Activated T-cell treated with anti-CD3 and anti-CD28 coated beads, Interleukin-2, amount 50 U/mL, for 4 hours (primary cell): Measurements from ENCODE around the gene DCAF15. TPM values are rescaled to one million over a fixed set of nuclear protein-coding genes. Genes with fewer than 3 reads are reported as not detected.

Experiments
- ATAC-seq, 2 donors: fragments of 200-7000 bp; cut with Tn5 transposase; one replicate each; pipeline ENCODE4 v1.10.0; 2021
- DNase-seq: peaks from one replicate; pipeline ENCODE4 v3.0.0-alpha.2; 2020
- H3K27me3 Mint-ChIP-seq: one replicate; pipeline ENCODE4 v1.8.0; 2021; ENCODE audit warnings: low read depth, mixed read lengths
- H3K36me3 Mint-ChIP-seq: one replicate; pipeline ENCODE4 v1.8.0; 2022; ENCODE audit warnings: mixed read lengths; ENCODE audit not compliant: insufficient read depth
- H3K4me1 Mint-ChIP-seq: one replicate; pipeline ENCODE4 v1.8.0; 2021; ENCODE audit warnings: low read depth, mixed read lengths
- H3K4me3 Mint-ChIP-seq: one replicate; pipeline ENCODE4 v1.8.0; 2021; ENCODE audit warnings: mild to moderate bottlenecking, moderate library complexity, mixed read lengths
- H3K9me3 Mint-ChIP-seq: one replicate; pipeline ENCODE4 v1.8.0; 2021; ENCODE audit warnings: mixed read lengths
- total RNA-seq, 3 donors: library from RNA; stranded (reverse); gene quantifications; one replicate each; pipeline ENCODE4 v1.2.1, GENCODE V29; 2021

The DCAF15 gene
- total RNA-seq, 3 donors from 2014 or later, result 65.2 to 75.4 (median 66.2) TPM

- DNase-seq, result no peak
- H3K36me3 Mint-ChIP-seq, result no peaks in the 10 kb centered on the region
- H3K9me3 Mint-ChIP-seq, result no peaks in the 10 kb centered on the region
- H3K27me3 Mint-ChIP-seq, result no peaks in the 10 kb centered on the region
- peaks cover 48% of the 10 kb centered on the region for H3K4me1 Mint-ChIP-seq
- no peak overlapping the region for H3K4me3 Mint-ChIP-seq
- no peak for ATAC-seq
Observed at GRCh38 chr19:13981988-13982501, 29.7 kb downstream of the DCAF15 start.

GRCh38 chr19:13982773-13983172 is 30.5 kb downstream of the DCAF15 start:
- ATAC-seq (no peak), DNase-seq (no peak)
- no peak overlapping the region for H3K4me3 Mint-ChIP-seq
- H3K36me3 Mint-ChIP-seq, result no peaks in the 10 kb centered on the region
- H3K9me3 Mint-ChIP-seq, result no peaks in the 10 kb centered on the region
- no peaks in the 10 kb centered on the region for H3K27me3 Mint-ChIP-seq
- H3K4me1 Mint-ChIP-seq, result peaks cover 56% of the 10 kb centered on the region

- no peak for ATAC-seq
- peak; percentile 31 for DNase-seq
- no peaks in the 10 kb centered on the region for H3K9me3 Mint-ChIP-seq
- peaks cover 61% of the 10 kb centered on the region for H3K4me1 Mint-ChIP-seq
- no peaks in the 10 kb centered on the region for H3K27me3 Mint-ChIP-seq
- no peaks in the 10 kb centered on the region for H3K36me3 Mint-ChIP-seq
- no peak overlapping the region for H3K4me3 Mint-ChIP-seq
Observed at GRCh38 chr19:13983213-13983889, 31.0 kb downstream of the DCAF15 start.

GRCh38 chr19:13984186-13984585 is 31.9 kb downstream of the DCAF15 start:
- peaks cover 69% of the 10 kb centered on the region for H3K4me1 Mint-ChIP-seq
- H3K36me3 Mint-ChIP-seq, result peaks cover 4% of the 10 kb centered on the region
- DNase-seq, result no peak
- no peak for ATAC-seq
- H3K9me3 Mint-ChIP-seq, result no peaks in the 10 kb centered on the region
- no peak overlapping the region for H3K4me3 Mint-ChIP-seq
- no peaks in the 10 kb centered on the region for H3K27me3 Mint-ChIP-seq

GRCh38 chr19:13984875-13985741 is 32.8 kb downstream of the DCAF15 start:
- DNase-seq, result no peak
- peaks cover 74% of the 10 kb centered on the region for H3K4me1 Mint-ChIP-seq

GRCh38 chr19:13985771-13986347 is 33.5 kb downstream of the DCAF15 start:
- Mint-ChIP-seq H3K36me3 (peaks cover 12% of the 10 kb centered on the region), H3K4me3 (peak overlapping the region; percentile 49), H3K4me1 (peaks cover 76% of the 10 kb centered on the region), H3K9me3 (no peaks in the 10 kb centered on the region), H3K27me3 (no peaks in the 10 kb centered on the region)
- ATAC-seq (peak; percentile 5 to 10), DNase-seq (no peak)

More at GRCh38 chr19:13984875-13985741, 32.8 kb downstream of the DCAF15 start:
- no peak for ATAC-seq
- Mint-ChIP-seq H3K4me3 (peak overlapping the region; percentile 49), H3K27me3 (no peaks in the 10 kb centered on the region), H3K36me3 (peaks cover 11% of the 10 kb centered on the region), H3K9me3 (no peaks in the 10 kb centered on the region)

- Mint-ChIP-seq H3K27me3 (no peaks in the 10 kb centered on the region), H3K4me3 (peak overlapping the region; percentile 67), H3K9me3 (no peaks in the 10 kb centered on the region), H3K4me1 (peaks cover 73% of the 10 kb centered on the region), H3K36me3 (peaks cover 16% of the 10 kb centered on the region)
- ATAC-seq (peak; percentile 92 to 93), DNase-seq (peak; percentile 98)
Observed at GRCh38 chr19:13986348-13986904, 34.1 kb downstream of the DCAF15 start.

- H3K4me1 Mint-ChIP-seq, result peaks cover 76% of the 10 kb centered on the region
- no peak for ATAC-seq
Observed at GRCh38 chr19:13987101-13987890, 35.0 kb downstream of the DCAF15 start.

GRCh38 chr19:13989487-13989886 is 37.2 kb downstream of the DCAF15 start:
- ATAC-seq (no peak), DNase-seq (no peak)
- H3K4me1 Mint-ChIP-seq, result peaks cover 62% of the 10 kb centered on the region
- H3K4me3 Mint-ChIP-seq, result no peak overlapping the region
- H3K27me3 Mint-ChIP-seq, result no peaks in the 10 kb centered on the region
- peaks cover 21% of the 10 kb centered on the region for H3K36me3 Mint-ChIP-seq
- H3K9me3 Mint-ChIP-seq, result no peaks in the 10 kb centered on the region

More at GRCh38 chr19:13987101-13987890, 35.0 kb downstream of the DCAF15 start:
- no peaks in the 10 kb centered on the region for H3K27me3 Mint-ChIP-seq
- peaks cover 19% of the 10 kb centered on the region for H3K36me3 Mint-ChIP-seq
- H3K9me3 Mint-ChIP-seq, result no peaks in the 10 kb centered on the region
- peak overlapping the region; percentile 67 for H3K4me3 Mint-ChIP-seq
- no peak for DNase-seq

GRCh38 chr19:13990085-13990484 is 37.8 kb downstream of the DCAF15 start:
- Mint-ChIP-seq H3K27me3 (no peaks in the 10 kb centered on the region), H3K9me3 (no peaks in the 10 kb centered on the region), H3K4me1 (peaks cover 59% of the 10 kb centered on the region), H3K36me3 (peaks cover 21% of the 10 kb centered on the region), H3K4me3 (no peak overlapping the region)
- no peak for ATAC-seq
- no peak for DNase-seq

GRCh38 chr19:13992025-13992424 is 39.7 kb downstream of the DCAF15 start:
- H3K36me3 Mint-ChIP-seq, result peaks cover 21% of the 10 kb centered on the region
- ATAC-seq (no peak), DNase-seq (no peak)
- H3K4me3 Mint-ChIP-seq, result no peak overlapping the region
- H3K9me3 Mint-ChIP-seq, result no peaks in the 10 kb centered on the region
- no peaks in the 10 kb centered on the region for H3K27me3 Mint-ChIP-seq
- peaks cover 41% of the 10 kb centered on the region for H3K4me1 Mint-ChIP-seq

- H3K27me3 Mint-ChIP-seq, result no peaks in the 10 kb centered on the region
- H3K9me3 Mint-ChIP-seq, result no peaks in the 10 kb centered on the region
- DNase-seq (no peak), ATAC-seq (no peak)
- peaks cover 27% of the 10 kb centered on the region for H3K4me1 Mint-ChIP-seq
- H3K4me3 Mint-ChIP-seq, result no peak overlapping the region
- peaks cover 23% of the 10 kb centered on the region for H3K36me3 Mint-ChIP-seq
Observed at GRCh38 chr19:13993590-13994300, 41.4 kb downstream of the DCAF15 start.
